Right lobe of liver (tissue), 6 donors: Measurements from ENCODE around the gene CACNA2D1. TPM values are rescaled to one million over a fixed set of nuclear protein-coding genes. Genes with fewer than 3 reads are reported as not detected.

Experiments used
- ATAC-seq, 4 donors: fragments of 200-7000 bp; cut with Tn5 transposase; one replicate each; pipeline ENCODE4 v1.9.1; 2020; ENCODE audit warnings: mild to moderate bottlenecking in 4 of 4, moderate library complexity in 4 of 4
- DNase-seq, 3 donors: peaks; one replicate each; pipeline ENCODE4 v3.0.0-alpha.2; 2020
- H3K27ac ChIP-seq, 3 donors: fragments of 200-600 bp; one replicate each; pipeline ENCODE4 v1.8.0; 2022
- H3K27me3 ChIP-seq, 2 donors: fragments of 200-600 bp; one replicate each; pipeline ENCODE4 v1.8.0; 2022
- H3K36me3 ChIP-seq, 4 donors: fragments of 200-600 bp; sonication (generic) in 1 of 4; one replicate each; pipeline versions ENCODE4 v1.5.1 to v1.8.0; 2017 to 2022; ENCODE audit warnings: control low read depth in 1 of 4
- H3K4me1 ChIP-seq, 4 donors: fragments of 200-600 bp; sonication (generic) in 1 of 4; one replicate each; pipeline versions ENCODE4 v1.5.1 to v1.8.0; 2017 to 2022; ENCODE audit warnings: control low read depth in 1 of 4
- H3K4me3 ChIP-seq, 3 donors: fragments of 200-600 bp; one replicate each; pipeline ENCODE4 v1.8.0; 2022
- H3K9me3 ChIP-seq, 4 donors: fragments of 200-600 bp; sonication (generic) in 1 of 4; one replicate each; pipeline versions ENCODE4 v1.5.1 to v1.8.0; 2017 to 2022; ENCODE audit warnings: control low read depth in 1 of 4
- CTCF ChIP-seq, 4 donors: fragments of 200-600 bp in 3 of 4; fragments of 450-650 bp in 1 of 4; IDR thresholded peaks; one replicate each; pipeline versions ENCODE4 v1.5.1 to v1.8.0; 2016 to 2022; ENCODE audit warnings: antibody characterized with exemption in 4 of 4, mild to moderate bottlenecking in 2 of 4
- POLR2A ChIP-seq: fragments of 450-650 bp; IDR thresholded peaks from one replicate; pipeline ENCODE4 v1.6.1; 2017; ENCODE audit warnings: antibody characterized with exemption, mild to moderate bottlenecking
- whole genome bisulfite sequencing: methylation state at CpG from one replicate; pipeline ENCODE4 v1.1.6; 2018; ENCODE audit warnings: low coverage, low lambda C conversion rate; ENCODE audit not compliant: insufficient coverage; ENCODE audit errors: missing lambda C conversion rate; 5-methylcytosine and 5-hydroxymethylcytosine counted together
- intact Hi-C, 2 donors: fragments of 100-400 bp; cut with DNase I; formaldehyde crosslinking; loops; one replicate each; pipeline versions ENCODE4 v1.11.2 to v1.14.1; 2022
- total RNA-seq, 6 experiments: library from RNA; depleted of rRNA in 2 of 6; stranded (reverse); fragments of >200 nt in 2 of 6; fragmentation: NEBNext Ultra II Directional in 3 of 6; extraction: Animal tissue kit (Norgen Biotek cat#: 25700) in 3 of 6; gene quantifications; one replicate each; pipeline versions ENCODE4 v1.1.0 to v1.2.4, GENCODE V29; 2016 to 2023
- donor health status: DM: no; HTN: yes; CAD: no.
- donor health status: DM: no; HTN: no; CAD: no.
- donor health status: DM: no; HTN: no; CAD: no.
- donor health status: DM: no; HTN: yes; CAD: no.
- donor health status: DM: no; HTN: yes; CAD: no.

Gene CACNA2D1
- total RNA-seq, 6 experiments from 2014 or later, result 1.3 to 6.0 (median 2.2) TPM

- ATAC-seq, result no peak
- Histone ChIP-seq H3K27ac (no peak overlapping the region), H3K4me3 (no peak overlapping the region), H3K4me1 (no peaks in the 10 kb centered on the region), H3K27me3 (no peaks in the 10 kb centered on the region), H3K9me3 (no peaks in the 10 kb centered on the region), H3K36me3 (no peaks in the 10 kb centered on the region)
- DNase-seq, result no peak
- WGBS, result 31% methylated on average over 2 of the region's 2 CpGs
- TF ChIP-seq POLR2A, result no peak
- no peak for TF ChIP-seq CTCF (IDR thresholded peaks at IDR 0.05)
- intact Hi-C loops, result no loop called here
Observed at GRCh38 chr7:81990395-81990794, 453.2 kb downstream of the CACNA2D1 start.

- Histone ChIP-seq H3K27ac (no peak overlapping the region), H3K4me3 (no peak overlapping the region), H3K27me3 (no peaks in the 10 kb centered on the region), H3K36me3 (no peaks in the 10 kb centered on the region), H3K9me3 (no peaks in the 10 kb centered on the region), H3K4me1 (no peaks in the 10 kb centered on the region)
- 59% methylated on average over 3 of the region's 3 CpGs for WGBS
- no peak for DNase-seq
- no peak for TF ChIP-seq POLR2A
- no peak for TF ChIP-seq CTCF (IDR thresholded peaks at IDR 0.05)
- ATAC-seq, result no peak
- intact Hi-C loops, result no loop called here
Observed at GRCh38 chr7:81986723-81987470, 456.7 kb downstream of the CACNA2D1 start.

GRCh38 chr7:81983406-81983805 is 460.2 kb downstream of the CACNA2D1 start:
- TF ChIP-seq CTCF (IDR thresholded peaks at IDR 0.05) (no peak), POLR2A (no peak)
- H3K4me3 ChIP-seq, result no peak overlapping the region
- H3K36me3 ChIP-seq, result no peaks in the 10 kb centered on the region
- no peak overlapping the region for H3K27ac ChIP-seq
- no peaks in the 10 kb centered on the region for H3K4me1 ChIP-seq
- ATAC-seq (no peak), DNase-seq (no peak)
- WGBS, result 54% methylated on average over 3 of the region's 3 CpGs
- H3K27me3 ChIP-seq, result no peaks in the 10 kb centered on the region
- H3K9me3 ChIP-seq, result no peaks in the 10 kb centered on the region
- intact Hi-C loops, result no loop called here

- no peaks in the 10 kb centered on the region for H3K27me3 ChIP-seq
- WGBS, result 42% methylated on average over 2 of the region's 2 CpGs
- intact Hi-C loops, result no loop called here
- H3K27ac ChIP-seq, result no peak overlapping the region
- peaks cover 0 to 4% (median 0%) of the 10 kb centered on the region in 4 donors for H3K4me1 ChIP-seq
- ATAC-seq, result no peak
- TF ChIP-seq POLR2A, result no peak
- no peak for TF ChIP-seq CTCF (IDR thresholded peaks at IDR 0.05)
- no peak for DNase-seq
- H3K36me3 ChIP-seq, result no peaks in the 10 kb centered on the region
- peaks cover 0 to 3% (median 0%) of the 10 kb centered on the region in 4 donors for H3K9me3 ChIP-seq
- H3K4me3 ChIP-seq, result no peak overlapping the region
Observed at GRCh38 chr7:81973117-81973516, 470.5 kb downstream of the CACNA2D1 start.
